Ectodermal cell (in vitro differentiated cells): ENCODE measurements around the gene KCNA3. TPM values are rescaled to one million over a fixed set of nuclear protein-coding genes. Genes with fewer than 3 reads are reported as not detected.
A peak's percentile ranks its signal among the peaks of the same experiment; 100 is the strongest.

ENCODE experiments used
- H3K27ac ChIP-seq: 2 replicates; pipeline ENCODE4 v1.7.0; 2013; ENCODE audit warnings: mild to moderate bottlenecking, low read depth, low read length; ENCODE audit not compliant: insufficient read depth, poor library complexity, severe bottlenecking
- H3K27me3 ChIP-seq: 2 replicates; pipeline ENCODE4 v1.7.0; 2013; ENCODE audit warnings: mild to moderate bottlenecking, low read length; ENCODE audit not compliant: insufficient read depth, control insufficient read depth, poor library complexity, severe bottlenecking
- H3K36me3 ChIP-seq: one replicate; pipeline ENCODE4 v1.7.0; 2013; ENCODE audit warnings: low read length; ENCODE audit not compliant: control insufficient read depth, insufficient read depth
- H3K4me1 ChIP-seq: one replicate; pipeline ENCODE4 v1.7.0; 2013; ENCODE audit warnings: low read length; ENCODE audit not compliant: control insufficient read depth, insufficient read depth
- H3K4me3 ChIP-seq: 2 replicates; pipeline ENCODE4 v1.7.0; 2013; ENCODE audit warnings: low read depth, low read length, control low read depth; ENCODE audit not compliant: insufficient read depth
- H3K9me3 ChIP-seq: 2 replicates; pipeline ENCODE4 v1.7.0; 2013; ENCODE audit warnings: mild to moderate bottlenecking, low read length, moderate library complexity; ENCODE audit not compliant: control insufficient read depth
- WGBS, 2 experiments: methylation state at CpG; one replicate each; pipeline ENCODE4 v1.1.7; 2013; ENCODE audit warnings: missing lambda C conversion rate in 2 of 2; 5-methylcytosine and 5-hydroxymethylcytosine counted together
- polyA plus RNA-seq, 4 experiments: library from polyadenylated mRNA; stranded (reverse); fragments of 50-300 nt; gene quantifications; one replicate each; pipeline ENCODE4 v1.2.3, GENCODE V29; 2013

The KCNA3 gene
- polyA plus RNA-seq (2013, experiment 1 of 4), result 0.50 TPM
- 0.28 TPM for polyA plus RNA-seq (2013, experiment 2 of 4)
- polyA plus RNA-seq (2013, experiment 3 of 4), result 0.48 TPM
- polyA plus RNA-seq (2013, experiment 4 of 4), result 0.49 TPM

- no peaks in the 10 kb centered on the region for H3K36me3 ChIP-seq
- WGBS, 2 experiments, result 1% methylated on average over 97 of the region's 97 CpGs
- H3K27me3 ChIP-seq, result peaks cover 83% of the 10 kb centered on the region
- H3K4me1 ChIP-seq, result no peaks in the 10 kb centered on the region
- peak within 1 kb of the TSS; percentile 47 for H3K4me3 ChIP-seq
- no peaks in the 10 kb centered on the region for H3K9me3 ChIP-seq
- no peak within 1 kb of the TSS for H3K27ac ChIP-seq
Measured at GRCh38 chr1:110674337-110675059, at the start of gene KCNA3. TSS of gene KCNA3 (minus strand) at chr1:110674940. CDS start at chr1:110674809, 131 bp downstream.

DNA sequence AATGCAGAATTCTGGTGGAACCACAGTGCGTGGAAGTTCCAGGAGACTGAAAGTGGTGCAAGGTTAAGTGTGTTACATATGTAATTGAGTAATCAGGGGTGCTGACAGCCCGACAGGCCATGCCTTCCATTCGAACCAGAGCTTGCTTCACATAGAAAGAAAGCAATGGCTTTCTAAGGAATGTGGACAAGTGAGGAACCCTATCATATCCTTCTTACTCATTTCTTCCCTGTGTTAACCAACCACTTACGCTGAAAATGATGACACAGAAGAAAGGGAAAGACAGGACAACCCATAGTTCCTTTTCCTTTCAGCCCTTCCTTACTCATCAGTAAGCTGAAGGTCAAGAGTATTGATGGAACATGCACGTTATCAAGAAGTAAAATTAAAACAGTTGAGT is 48.1 kb upstream of the KCNA3 start:
- H3K4me1 ChIP-seq, result no peaks in the 10 kb centered on the region
- H3K36me3 ChIP-seq, result no peaks in the 10 kb centered on the region
- no peak overlapping the region for H3K27ac ChIP-seq
- no peaks in the 10 kb centered on the region for H3K9me3 ChIP-seq
- no peak overlapping the region for H3K4me3 ChIP-seq
- 87 to 94% methylated on average over 5 of the region's 5 CpGs for WGBS, 2 experiments
- peaks cover 17% of the 10 kb centered on the region for H3K27me3 ChIP-seq

- WGBS, 2 experiments, result 88 to 95% methylated on average over 2 of the region's 2 CpGs
Measured at GRCh38 chr1:110719908-110720307, 45.2 kb upstream of the KCNA3 start.

GRCh38 chr1:110718452-110718851 is 43.7 kb upstream of the KCNA3 start:
- Histone ChIP-seq H3K36me3 (no peaks in the 10 kb centered on the region), H3K4me1 (no peaks in the 10 kb centered on the region), H3K27me3 (peaks cover 17% of the 10 kb centered on the region), H3K4me3 (no peak overlapping the region), H3K27ac (no peak overlapping the region), H3K9me3 (no peaks in the 10 kb centered on the region)
- 87 to 91% methylated on average over 6 of the region's 6 CpGs for WGBS, 2 experiments

More at GRCh38 chr1:110719908-110720307, 45.2 kb upstream of the KCNA3 start:
- peaks cover 17% of the 10 kb centered on the region for H3K27me3 ChIP-seq
- H3K27ac ChIP-seq, result no peak overlapping the region
- no peaks in the 10 kb centered on the region for H3K4me1 ChIP-seq
- H3K9me3 ChIP-seq, result no peaks in the 10 kb centered on the region
- no peaks in the 10 kb centered on the region for H3K36me3 ChIP-seq
- no peak overlapping the region for H3K4me3 ChIP-seq

DNA sequence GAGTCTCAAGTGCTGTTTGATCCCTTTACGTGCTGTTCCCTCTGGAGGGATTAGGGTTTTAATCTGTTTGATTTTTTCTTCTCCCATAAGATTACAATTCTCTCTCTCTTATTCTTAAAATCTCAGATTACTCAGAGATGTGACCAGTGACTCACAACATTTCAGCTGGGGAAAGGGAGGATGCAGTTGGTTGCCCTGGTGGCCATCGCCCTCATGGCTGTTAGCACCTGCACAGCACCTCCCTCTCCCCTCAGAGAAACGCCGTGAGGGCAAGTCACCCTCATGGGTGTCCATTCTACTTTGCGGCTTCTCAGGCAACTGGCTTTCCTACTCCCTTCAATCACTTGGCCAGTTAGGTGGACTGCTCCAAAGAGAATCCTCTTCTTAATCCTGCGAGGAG is 42.4 kb upstream of the KCNA3 start:
- peaks cover 17% of the 10 kb centered on the region for H3K27me3 ChIP-seq
- no peaks in the 10 kb centered on the region for H3K4me1 ChIP-seq
- no peak overlapping the region for H3K27ac ChIP-seq
- WGBS, 2 experiments, result 78 to 84% methylated on average over 4 to 6 of the region's 6 CpGs
- no peak overlapping the region for H3K4me3 ChIP-seq
- H3K36me3 ChIP-seq, result no peaks in the 10 kb centered on the region
- H3K9me3 ChIP-seq, result no peaks in the 10 kb centered on the region

DNA sequence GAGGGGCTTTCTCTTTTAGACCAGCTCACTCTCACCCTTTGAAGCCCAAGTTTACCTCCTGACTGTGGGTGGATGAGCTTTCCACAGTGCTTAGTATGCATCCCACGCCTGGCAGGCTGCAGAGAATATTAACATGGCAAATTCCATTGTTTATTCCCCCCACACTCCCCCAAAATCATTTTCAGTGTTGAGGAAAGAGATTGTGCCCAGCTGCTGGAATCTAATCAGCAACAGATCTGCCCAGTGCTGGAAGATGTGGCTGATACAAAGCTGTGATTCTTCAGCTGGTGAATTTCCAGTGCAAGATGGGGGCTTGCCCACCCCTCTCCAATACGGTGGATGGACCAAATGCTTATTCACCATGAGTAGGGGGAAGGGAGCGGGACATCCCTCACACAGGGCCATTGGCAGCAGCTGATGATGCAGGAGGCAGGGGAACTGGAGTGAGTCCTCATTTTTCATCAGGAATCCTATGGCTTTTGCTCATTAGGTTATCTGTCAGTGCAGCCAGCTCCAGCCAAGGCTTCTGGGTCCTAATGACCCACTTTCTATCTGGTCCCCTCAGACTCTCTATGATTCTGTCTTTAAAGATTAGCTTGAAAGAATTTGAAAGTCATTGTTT is 39.7 kb upstream of the KCNA3 start:
- WGBS, 2 experiments, result 75 to 76% methylated on average over 3 of the region's 3 CpGs
- Histone ChIP-seq H3K4me1 (no peaks in the 10 kb centered on the region), H3K4me3 (no peak overlapping the region), H3K9me3 (no peaks in the 10 kb centered on the region), H3K27me3 (peaks cover 3% of the 10 kb centered on the region), H3K36me3 (no peaks in the 10 kb centered on the region), H3K27ac (no peak overlapping the region)

DNA sequence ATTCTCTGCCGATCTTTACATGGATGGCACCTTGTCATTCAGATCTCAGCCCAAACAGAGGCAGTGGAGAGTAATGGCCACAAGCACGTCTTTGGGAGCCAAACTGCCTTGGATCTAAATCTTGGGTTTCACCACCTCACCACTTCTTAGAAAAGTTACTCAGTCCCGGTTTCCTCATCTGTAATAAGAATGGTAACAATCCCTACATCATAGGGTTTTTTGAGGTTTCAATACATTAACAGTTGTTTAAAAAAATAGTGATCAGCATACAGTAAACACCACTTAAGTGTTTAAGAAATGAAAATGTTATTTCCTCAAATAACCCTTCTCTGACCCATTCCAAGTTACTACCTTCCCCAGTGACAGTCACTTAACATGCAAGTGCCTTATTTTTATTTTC is 38.5 kb upstream of the KCNA3 start:
- Histone ChIP-seq H3K4me3 (no peak overlapping the region), H3K36me3 (no peaks in the 10 kb centered on the region), H3K27ac (no peak overlapping the region), H3K9me3 (no peaks in the 10 kb centered on the region), H3K27me3 (no peaks in the 10 kb centered on the region), H3K4me1 (no peaks in the 10 kb centered on the region)
- 50 to 55% methylated on average over 2 to 3 of the region's 3 CpGs for WGBS, 2 experiments

DNA sequence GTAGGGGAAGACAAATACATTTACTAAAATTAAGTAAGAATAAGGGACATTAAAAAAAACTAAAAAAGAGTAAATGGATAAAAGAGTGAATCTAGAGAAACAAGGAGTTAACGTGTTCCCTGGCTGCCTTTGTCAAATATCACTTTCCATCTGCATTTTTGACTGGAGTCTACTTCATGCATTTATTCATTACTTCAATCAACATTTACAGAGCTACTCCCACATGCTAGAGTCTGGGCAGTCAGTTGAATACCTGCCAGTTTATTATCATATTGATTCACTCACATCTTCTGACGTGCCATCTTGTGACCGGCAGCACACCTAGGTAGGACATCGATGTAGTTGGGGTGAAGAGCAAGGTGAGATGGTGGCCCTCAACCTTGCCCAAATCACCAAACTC is 35.6 kb upstream of the KCNA3 start:
- H3K9me3 ChIP-seq, result no peaks in the 10 kb centered on the region
- H3K4me1 ChIP-seq, result no peaks in the 10 kb centered on the region
- H3K27ac ChIP-seq, result no peak overlapping the region
- H3K4me3 ChIP-seq, result no peak overlapping the region
- 96 to 99% methylated on average over 3 to 4 of the region's 4 CpGs for WGBS, 2 experiments
- H3K27me3 ChIP-seq, result no peaks in the 10 kb centered on the region
- H3K36me3 ChIP-seq, result no peaks in the 10 kb centered on the region

GRCh38 chr1:110708974-110709440 is 34.3 kb upstream of the KCNA3 start:
- Histone ChIP-seq H3K4me1 (no peaks in the 10 kb centered on the region), H3K9me3 (no peaks in the 10 kb centered on the region), H3K27ac (no peak overlapping the region), H3K4me3 (no peak overlapping the region), H3K27me3 (no peaks in the 10 kb centered on the region), H3K36me3 (no peaks in the 10 kb centered on the region)
- 88 to 100% methylated on average over 1 of the region's 1 CpG for WGBS, 2 experiments

- 91 to 93% methylated on average over 2 of the region's 2 CpGs for WGBS, 2 experiments
- Histone ChIP-seq H3K27me3 (no peaks in the 10 kb centered on the region), H3K4me3 (no peak overlapping the region), H3K27ac (no peak overlapping the region), H3K36me3 (no peaks in the 10 kb centered on the region), H3K4me1 (no peaks in the 10 kb centered on the region), H3K9me3 (no peaks in the 10 kb centered on the region)
Measured at GRCh38 chr1:110707232-110707631, 32.5 kb upstream of the KCNA3 start.
